H1 (cell line): ENCODE results near the gene OR13C2.

Experiments
- EGR1 ChIP-seq: IDR thresholded peaks from 2 replicates; pipeline ENCODE4 v1.6.1; 2011; ENCODE audit warnings: low read depth, low read length, borderline replicate concordance
- EZH2 ChIP-seq: fragments of 200-600 bp; sonication (generic); IDR thresholded peaks from 2 replicates; pipeline ENCODE4 v1.7.1; 2012; ENCODE audit warnings: low read depth, mild to moderate bottlenecking, moderate library complexity, low read length, inconsistent platforms; ENCODE audit not compliant: severe bottlenecking
- POLR2A ChIP-seq, 2 experiments: IDR thresholded peaks; 1 replicate in 1 of 2; 2 replicates in 1 of 2; pipeline ENCODE4 v1.6.1; 2011; ENCODE audit warnings: low read depth in 2 of 2, low read length in 2 of 2, mild to moderate bottlenecking in 2 of 2; ENCODE audit errors: control extremely low read depth in 1 of 2
- SUZ12 ChIP-seq: fragments of 200-600 bp; sonication (generic); IDR thresholded peaks from 2 replicates; pipeline ENCODE4 v1.6.1; 2012; ENCODE audit warnings: mild to moderate bottlenecking, inconsistent platforms, low read length, moderate library complexity, mixed read lengths
- TAF1 ChIP-seq: IDR thresholded peaks from 2 replicates; pipeline ENCODE4 v1.6.1; 2011; ENCODE audit warnings: mild to moderate bottlenecking, low read depth, low read length
- TF ChIP-seq, protein P1 (sequence below), 3 experiments: IDR thresholded peaks; 1 replicate in 2 of 3; 2 replicates in 1 of 3; pipeline versions ENCODE4 v1.5.1 to v1.6.1; 2011; ENCODE audit warnings: low read length in 3 of 3, mild to moderate bottlenecking in 3 of 3, inconsistent platforms in 2 of 3, low read depth in 1 of 3, moderate library complexity in 1 of 3; ENCODE audit not compliant: insufficient read depth in 1 of 3; ENCODE audit errors: control extremely low read depth in 1 of 3

DNA sequence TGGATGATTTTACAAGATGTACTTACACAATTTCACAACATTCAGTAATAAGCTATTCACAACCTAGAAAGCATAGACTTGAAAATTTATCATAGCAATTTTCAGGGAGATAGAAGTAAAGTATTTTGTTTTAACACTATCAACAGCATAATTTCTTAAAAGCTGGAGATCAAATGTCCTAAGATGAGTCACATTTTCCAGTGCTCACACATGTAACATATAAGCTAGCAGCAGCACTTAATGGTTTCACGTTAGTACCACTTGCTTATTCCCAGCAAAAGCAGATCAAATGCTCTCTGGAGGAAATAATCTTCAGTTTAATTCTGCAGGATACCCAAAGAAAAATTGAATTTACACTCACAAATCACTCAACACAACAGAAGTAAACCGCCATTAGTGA is 30.0 kb downstream of the OR13C2 start:
- TF ChIP-seq TAF1 (no peak), POLR2A (IDR thresholded peaks at IDR 0.05; ENCODE audit: control extremely low read depth in 1 of 2, low read depth in 2 of 2, low read length in 2 of 2) (no peak), SUZ12 (no peak), EZH2 (no peak), EGR1 (no peak)
- TF ChIP-seq, protein P1, sequence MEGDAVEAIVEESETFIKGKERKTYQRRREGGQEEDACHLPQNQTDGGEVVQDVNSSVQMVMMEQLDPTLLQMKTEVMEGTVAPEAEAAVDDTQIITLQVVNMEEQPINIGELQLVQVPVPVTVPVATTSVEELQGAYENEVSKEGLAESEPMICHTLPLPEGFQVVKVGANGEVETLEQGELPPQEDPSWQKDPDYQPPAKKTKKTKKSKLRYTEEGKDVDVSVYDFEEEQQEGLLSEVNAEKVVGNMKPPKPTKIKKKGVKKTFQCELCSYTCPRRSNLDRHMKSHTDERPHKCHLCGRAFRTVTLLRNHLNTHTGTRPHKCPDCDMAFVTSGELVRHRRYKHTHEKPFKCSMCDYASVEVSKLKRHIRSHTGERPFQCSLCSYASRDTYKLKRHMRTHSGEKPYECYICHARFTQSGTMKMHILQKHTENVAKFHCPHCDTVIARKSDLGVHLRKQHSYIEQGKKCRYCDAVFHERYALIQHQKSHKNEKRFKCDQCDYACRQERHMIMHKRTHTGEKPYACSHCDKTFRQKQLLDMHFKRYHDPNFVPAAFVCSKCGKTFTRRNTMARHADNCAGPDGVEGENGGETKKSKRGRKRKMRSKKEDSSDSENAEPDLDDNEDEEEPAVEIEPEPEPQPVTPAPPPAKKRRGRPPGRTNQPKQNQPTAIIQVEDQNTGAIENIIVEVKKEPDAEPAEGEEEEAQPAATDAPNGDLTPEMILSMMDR (IDR thresholded peaks at IDR 0.05; ENCODE audit: control extremely low read depth in 1 of 3, insufficient read depth in 1 of 3, low read depth in 1 of 3, low read length in 3 of 3): no peak
